Measurements from ENCODE around the gene TRIP6.

The TRIP6 gene

DNA sequence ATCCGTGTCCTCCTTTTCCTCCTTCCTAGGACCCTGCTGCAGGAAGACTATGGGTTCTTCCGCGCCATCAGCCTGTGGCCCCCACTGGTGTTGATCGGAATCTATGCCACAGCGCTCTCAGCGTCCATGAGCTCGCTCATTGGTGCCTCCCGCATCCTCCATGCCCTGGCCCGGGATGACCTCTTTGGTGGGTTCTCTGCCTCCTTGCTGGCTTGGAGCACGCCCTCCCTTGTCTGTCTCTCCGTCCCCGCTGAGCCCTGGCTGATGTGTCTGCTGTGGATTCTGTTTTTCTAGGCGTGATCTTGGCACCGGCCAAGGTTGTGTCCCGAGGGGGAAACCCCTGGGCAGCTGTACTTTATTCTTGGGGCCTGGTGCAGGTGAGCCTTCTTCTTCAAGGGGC is 7.3 kb upstream of the TRIP6 start:
- TF ChIP-seq, protein P1, sequence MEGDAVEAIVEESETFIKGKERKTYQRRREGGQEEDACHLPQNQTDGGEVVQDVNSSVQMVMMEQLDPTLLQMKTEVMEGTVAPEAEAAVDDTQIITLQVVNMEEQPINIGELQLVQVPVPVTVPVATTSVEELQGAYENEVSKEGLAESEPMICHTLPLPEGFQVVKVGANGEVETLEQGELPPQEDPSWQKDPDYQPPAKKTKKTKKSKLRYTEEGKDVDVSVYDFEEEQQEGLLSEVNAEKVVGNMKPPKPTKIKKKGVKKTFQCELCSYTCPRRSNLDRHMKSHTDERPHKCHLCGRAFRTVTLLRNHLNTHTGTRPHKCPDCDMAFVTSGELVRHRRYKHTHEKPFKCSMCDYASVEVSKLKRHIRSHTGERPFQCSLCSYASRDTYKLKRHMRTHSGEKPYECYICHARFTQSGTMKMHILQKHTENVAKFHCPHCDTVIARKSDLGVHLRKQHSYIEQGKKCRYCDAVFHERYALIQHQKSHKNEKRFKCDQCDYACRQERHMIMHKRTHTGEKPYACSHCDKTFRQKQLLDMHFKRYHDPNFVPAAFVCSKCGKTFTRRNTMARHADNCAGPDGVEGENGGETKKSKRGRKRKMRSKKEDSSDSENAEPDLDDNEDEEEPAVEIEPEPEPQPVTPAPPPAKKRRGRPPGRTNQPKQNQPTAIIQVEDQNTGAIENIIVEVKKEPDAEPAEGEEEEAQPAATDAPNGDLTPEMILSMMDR (IDR thresholded peaks at IDR 0.05; ENCODE audit: low read depth, low read length), result no peak

DNA sequence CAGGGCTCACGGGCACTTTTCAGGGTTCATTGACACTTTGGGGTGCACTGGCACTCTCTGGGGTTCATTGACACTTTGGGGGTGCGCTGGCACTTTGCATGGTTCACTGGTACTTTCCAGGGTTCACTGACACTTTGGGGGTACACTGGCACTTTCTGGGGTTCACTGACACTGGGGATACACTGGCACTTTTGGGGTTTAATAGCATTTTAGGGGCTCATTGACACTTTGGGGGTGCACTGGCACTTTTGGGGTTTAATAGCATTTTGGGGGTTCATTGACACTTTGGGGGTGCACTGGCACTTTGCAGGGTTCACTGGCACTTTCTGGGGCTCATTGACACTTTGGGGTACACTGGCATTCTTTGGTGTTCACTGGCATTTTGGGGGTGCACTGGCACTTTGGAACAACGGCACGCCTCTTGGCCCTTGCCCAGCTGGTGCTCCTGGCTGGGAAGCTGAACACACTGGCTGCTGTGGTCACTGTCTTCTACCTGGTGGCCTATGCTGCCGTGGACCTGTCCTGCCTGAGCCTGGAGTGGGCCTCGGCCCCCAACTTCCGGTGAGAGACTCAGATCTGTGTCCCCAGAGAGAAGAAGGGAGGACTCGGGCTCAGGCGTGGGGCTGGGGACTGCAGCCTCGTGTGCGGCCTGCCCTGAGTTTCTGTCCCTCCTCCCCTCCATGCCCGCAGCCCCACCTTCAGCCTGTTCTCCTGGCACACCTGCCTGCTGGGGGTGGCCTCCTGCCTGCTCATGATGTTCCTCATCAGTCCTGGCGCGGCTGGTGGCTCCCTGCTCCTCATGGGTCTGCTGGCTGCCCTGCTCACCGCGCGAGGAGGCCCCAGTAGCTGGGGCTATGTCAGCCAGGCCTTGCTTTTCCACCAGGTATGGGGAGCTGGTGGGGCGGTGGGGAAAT is 6.2 kb upstream of the TRIP6 start:
- no peak for DNase-seq (ENCODE audit: extremely low read depth, low read depth)
- TF ChIP-seq, protein P1 (IDR thresholded peaks at IDR 0.05; ENCODE audit: low read depth, low read length), result no peak

More for the DNA sequence above, 7.3 kb upstream of the TRIP6 start:
- DNase-seq (ENCODE audit: extremely low read depth, low read depth), result no peak

DNA sequence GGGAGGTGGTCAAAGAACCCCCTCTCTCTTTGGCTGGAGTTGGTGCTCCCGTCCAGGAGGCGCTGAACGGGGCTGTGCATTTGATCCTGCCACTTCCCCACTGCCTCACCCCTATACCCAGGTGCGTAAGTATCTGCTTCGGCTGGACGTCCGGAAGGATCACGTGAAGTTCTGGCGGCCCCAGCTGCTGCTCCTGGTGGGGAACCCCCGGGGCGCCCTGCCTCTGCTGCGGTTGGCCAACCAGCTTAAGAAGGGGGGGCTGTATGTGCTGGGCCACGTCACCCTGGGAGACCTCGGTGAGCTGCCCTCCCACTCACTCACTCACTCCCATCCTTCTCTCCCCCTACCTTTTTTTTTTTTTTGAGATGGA is 5.6 kb upstream of the TRIP6 start:
- DNase-seq (ENCODE audit: extremely low read depth, low read depth), result no peak
- TF ChIP-seq, protein P1 (IDR thresholded peaks at IDR 0.05; ENCODE audit: low read depth, low read length), result no peak

DNA sequence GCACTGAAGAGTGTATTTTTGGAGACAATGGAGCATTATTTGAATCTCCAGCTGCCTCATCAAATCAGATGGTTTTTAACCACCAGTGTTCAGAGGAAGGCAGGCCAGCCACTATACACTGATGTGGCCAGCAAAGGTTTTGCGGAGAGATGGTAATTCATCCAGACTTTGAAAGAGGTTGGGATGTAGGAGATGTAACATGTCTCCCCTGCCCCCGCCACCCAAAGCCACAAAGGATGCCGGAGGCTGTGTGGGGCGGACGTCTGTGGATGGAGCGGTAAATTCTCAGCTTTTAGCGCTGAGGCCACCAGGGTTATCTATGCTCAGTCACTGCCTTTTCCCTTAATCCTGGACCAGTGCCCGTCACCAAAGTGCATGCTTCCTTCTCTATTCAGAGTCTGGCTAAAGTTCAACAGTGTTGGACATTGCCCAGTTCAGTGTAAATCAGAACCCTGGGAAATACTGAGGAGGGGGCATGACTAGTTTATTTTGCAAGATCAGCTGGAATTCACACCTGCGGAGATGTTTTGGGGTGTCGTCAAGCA is 3.7 kb upstream of the TRIP6 start:
- TF ChIP-seq, protein P1 (IDR thresholded peaks at IDR 0.05; ENCODE audit: low read depth, low read length), result no peak
- no peak for DNase-seq (ENCODE audit: extremely low read depth, low read depth)

DNA sequence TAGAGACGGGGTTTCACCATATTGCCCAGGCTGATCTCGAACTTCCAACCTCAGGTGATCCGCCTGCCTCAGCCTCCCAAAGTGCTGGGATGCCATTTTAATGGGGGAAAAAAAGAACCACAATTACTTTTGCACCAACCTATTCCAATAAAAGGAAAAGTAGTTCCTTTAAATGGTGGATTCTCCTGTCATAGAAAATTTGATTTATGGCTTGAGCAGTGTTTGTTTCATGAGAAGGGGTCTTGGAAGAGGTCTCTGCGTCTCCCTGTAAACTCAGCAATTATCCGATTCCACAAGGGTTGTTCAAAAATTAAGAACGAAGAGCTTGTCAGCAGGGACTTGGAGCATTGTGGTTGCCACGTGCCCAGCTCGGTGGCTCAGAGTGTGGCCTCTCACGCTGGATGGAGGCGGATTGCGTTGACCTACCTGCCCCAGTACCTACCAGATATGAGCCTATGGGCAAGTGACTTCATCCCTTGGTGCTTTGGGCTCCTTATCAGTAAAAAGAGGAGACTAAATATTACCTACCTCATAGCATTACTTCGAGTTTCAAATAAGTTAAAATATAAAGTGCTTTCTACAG is 2.8 kb upstream of the TRIP6 start:
- TF ChIP-seq, protein P1 (IDR thresholded peaks at IDR 0.05; ENCODE audit: low read depth, low read length), result no peak
- no peak for DNase-seq (ENCODE audit: extremely low read depth, low read depth)

DNA sequence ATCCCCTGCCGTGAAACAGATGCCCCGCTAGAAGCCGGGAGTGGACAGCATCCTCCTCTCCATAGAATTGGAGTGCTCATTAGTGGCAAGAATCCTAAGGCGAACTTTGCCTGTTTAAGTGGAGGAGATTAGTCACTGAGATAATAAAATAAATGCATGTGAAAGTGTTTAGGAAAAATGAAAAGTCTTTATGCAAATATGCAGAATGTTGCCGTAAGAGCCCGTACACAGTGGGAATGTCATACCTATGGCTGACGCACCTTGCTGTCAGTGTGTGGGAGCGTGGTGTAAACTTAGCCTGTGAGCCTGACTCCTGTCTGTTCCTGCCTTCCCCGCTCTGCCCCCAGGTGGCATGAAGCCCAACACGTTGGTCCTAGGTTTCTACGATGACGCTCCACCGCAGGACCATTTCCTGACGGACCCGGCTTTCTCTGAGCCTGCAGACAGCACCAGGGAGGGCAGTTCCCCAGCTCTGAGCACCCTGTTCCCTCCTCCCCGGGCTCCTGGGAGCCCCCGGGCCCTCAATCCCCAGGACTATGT is 1.7 kb upstream of the TRIP6 start:
- no peak for DNase-seq (ENCODE audit: extremely low read depth, low read depth)
- TF ChIP-seq, protein P1 (IDR thresholded peaks at IDR 0.05; ENCODE audit: low read depth, low read length), result no peak
